K562 (cell line): ENCODE results near the gene GANAB. TPM values are rescaled to one million over a fixed set of nuclear protein-coding genes. Genes with fewer than 3 reads are reported as not detected.

Source experiments
- BCOR ChIP-seq: fragments of 450-650 bp; IDR thresholded peaks from 2 replicates; pipeline ENCODE4 v1.6.1; 2016
- BRF1 ChIP-seq: IDR thresholded peaks from 3 replicates; pipeline ENCODE4 v1.6.1; 2011; ENCODE audit warnings: borderline replicate concordance, mild to moderate bottlenecking; ENCODE audit not compliant: insufficient read length; ENCODE audit errors: extremely low read depth
- CEBPB ChIP-seq: fragments of 450-650 bp; IDR thresholded peaks from 2 replicates; pipeline ENCODE4 v1.6.1; 2016; ENCODE audit warnings: missing genetic modification characterization, missing compliant biosample characterization
- ETS2 ChIP-seq: IDR thresholded peaks from 2 replicates; pipeline ENCODE4 v1.6.1; 2016; ENCODE audit warnings: borderline replicate concordance, missing genetic modification characterization, mild to moderate bottlenecking, moderate library complexity, missing compliant biosample characterization; ENCODE audit not compliant: poor library complexity, severe bottlenecking
- KDM1A ChIP-seq, 2 experiments: fragments of 450-650 bp; IDR thresholded peaks; 2 replicates each; pipeline ENCODE4 v1.6.1; 2016; ENCODE audit warnings: mild to moderate bottlenecking in 2 of 2
- NR2C1 ChIP-seq, 2 experiments: fragments of 450-650 bp; IDR thresholded peaks; 2 replicates each; pipeline ENCODE4 v1.6.1; 2017; ENCODE audit warnings: mild to moderate bottlenecking in 2 of 2, antibody characterized with exemption in 1 of 2, inconsistent platforms in 1 of 2, missing compliant biosample characterization in 1 of 2, missing genetic modification characterization in 1 of 2
- NR2C2 ChIP-seq, 2 experiments: fragments of 200-800 bp in 1 of 2; sonication (Bioruptor generic) in 1 of 2; sonication (generic) in 1 of 2; formaldehyde crosslinking in 1 of 2; IDR thresholded peaks; 2 replicates each; pipeline versions ENCODE4 v1.6.1 to v1.8.0; 2016 to 2022; ENCODE audit warnings: mild to moderate bottlenecking in 1 of 2, missing compliant biosample characterization in 1 of 2, missing genetic modification characterization in 1 of 2, missing genetic modification reagents in 1 of 2
- RCOR1 ChIP-seq, 2 experiments: IDR thresholded peaks; 2 replicates each; pipeline ENCODE4 v1.6.1; 2012; ENCODE audit warnings: low read depth in 2 of 2, low read length in 2 of 2, borderline replicate concordance in 1 of 2, improper control_type of control experiment in 1 of 2
- ZFP36 ChIP-seq: fragments of 150-350 bp; IDR thresholded peaks from 2 replicates; pipeline ENCODE4 v1.6.1; 2018; ENCODE audit warnings: low read length, low read depth; ENCODE audit not compliant: partially characterized antibody
- polyA plus RNA-seq, 8 experiments: library from polyadenylated mRNA; depleted of rRNA in 4 of 8; stranded (reverse) in 5 of 8; unstranded in 3 of 8; fragments of >200 nt; fragmentation: Nextera tagmentation in 2 of 8; fragmentation: Illumina TruSeq in 1 of 8; extraction: Ambion mirVana in 2 of 8; extraction: Trizol in 1 of 8; gene quantifications; 2 replicates each; pipeline versions ENCODE4 v1.2.1 to v1.2.3, GENCODE V29; 2011 to 2014; ENCODE audit warnings: inconsistent platforms in 1 of 8, missing spikeins in 1 of 8
- total RNA-seq, 7 experiments: library from RNA; depleted of rRNA in 6 of 7; stranded (reverse); fragments of >200 nt in 6 of 7; fragmentation: Illumina TruSeq in 2 of 7; extraction: Trizol in 2 of 7; gene quantifications; 2 replicates each; pipeline versions ENCODE4 v1.2.1 to v1.2.3, GENCODE V29; 2011 to 2021; ENCODE audit warnings: low replicate concordance in 1 of 7
- TF ChIP-seq, protein P1 (sequence below): fragments of 250-450 bp; sonication (Bioruptor Pico); IDR thresholded peaks from 2 replicates; pipeline ENCODE4 v1.8.0; 2022; ENCODE audit warnings: inconsistent platforms

The GANAB gene
- total and polyA plus RNA-seq, 9 of the 15 experiments (the other 6 are each of a cell fraction or from before 2014, with no cell fraction given): 6.5 to 284 (median 161) TPM

DNA sequence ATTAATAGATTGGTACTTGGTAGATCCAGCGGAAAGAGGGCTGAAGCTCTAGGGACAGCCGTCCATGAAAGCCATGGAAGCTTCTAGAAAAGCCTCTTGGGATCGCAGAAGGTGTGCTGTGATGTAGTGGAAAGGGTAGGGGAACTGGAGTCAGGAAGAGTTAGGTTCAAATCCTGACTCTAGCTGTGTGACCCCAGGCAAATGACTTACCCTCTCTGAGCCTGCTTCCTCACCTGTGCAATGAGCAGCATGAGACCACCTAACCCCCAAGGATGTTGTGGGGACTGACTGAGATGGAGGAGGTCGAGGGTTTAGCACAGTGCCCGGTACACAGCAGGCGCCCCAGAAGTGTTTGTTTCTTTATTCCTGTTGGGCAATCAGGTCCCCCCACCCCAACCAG is 36.0 kb downstream of the GANAB start (continued):
- TF ChIP-seq, protein P1, sequence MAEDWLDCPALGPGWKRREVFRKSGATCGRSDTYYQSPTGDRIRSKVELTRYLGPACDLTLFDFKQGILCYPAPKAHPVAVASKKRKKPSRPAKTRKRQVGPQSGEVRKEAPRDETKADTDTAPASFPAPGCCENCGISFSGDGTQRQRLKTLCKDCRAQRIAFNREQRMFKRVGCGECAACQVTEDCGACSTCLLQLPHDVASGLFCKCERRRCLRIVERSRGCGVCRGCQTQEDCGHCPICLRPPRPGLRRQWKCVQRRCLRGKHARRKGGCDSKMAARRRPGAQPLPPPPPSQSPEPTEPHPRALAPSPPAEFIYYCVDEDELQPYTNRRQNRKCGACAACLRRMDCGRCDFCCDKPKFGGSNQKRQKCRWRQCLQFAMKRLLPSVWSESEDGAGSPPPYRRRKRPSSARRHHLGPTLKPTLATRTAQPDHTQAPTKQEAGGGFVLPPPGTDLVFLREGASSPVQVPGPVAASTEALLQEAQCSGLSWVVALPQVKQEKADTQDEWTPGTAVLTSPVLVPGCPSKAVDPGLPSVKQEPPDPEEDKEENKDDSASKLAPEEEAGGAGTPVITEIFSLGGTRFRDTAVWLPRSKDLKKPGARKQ (CRISPR knock-in tag): no peak
- TF ChIP-seq ETS2 (tag) (no peak), NR2C2 (CRISPR knock-in tag; IDR thresholded peaks at IDR 0.05) (no peak), NR2C2 (tag; IDR thresholded peaks at IDR 0.05) (no peak), RCOR1 (IDR thresholded peaks at IDR 0.05; ENCODE audit: borderline replicate concordance in 1 of 2, low read depth in 2 of 2, low read length in 2 of 2) (peak in 1 of 2 experiments; percentile 64; a peak in 2 of 4 replicates), ZFP36 (peak; percentile 85), NR2C1 (IDR thresholded peaks at IDR 0.05) (no peak), NR2C1 (tag; IDR thresholded peaks at IDR 0.05) (no peak), BCOR (peak; percentile 96), CEBPB (tag) (peak; percentile 31; the same call in 1 of the 2 replicates), KDM1A (IDR thresholded peaks at IDR 0.05) (peak; percentile 74 to 86), BRF1 (no peak)
